ENCODE results near the gene DLL4.
A peak's percentile ranks its signal among the peaks of the same experiment; 100 is the strongest.

DLL4 gene

DNA sequence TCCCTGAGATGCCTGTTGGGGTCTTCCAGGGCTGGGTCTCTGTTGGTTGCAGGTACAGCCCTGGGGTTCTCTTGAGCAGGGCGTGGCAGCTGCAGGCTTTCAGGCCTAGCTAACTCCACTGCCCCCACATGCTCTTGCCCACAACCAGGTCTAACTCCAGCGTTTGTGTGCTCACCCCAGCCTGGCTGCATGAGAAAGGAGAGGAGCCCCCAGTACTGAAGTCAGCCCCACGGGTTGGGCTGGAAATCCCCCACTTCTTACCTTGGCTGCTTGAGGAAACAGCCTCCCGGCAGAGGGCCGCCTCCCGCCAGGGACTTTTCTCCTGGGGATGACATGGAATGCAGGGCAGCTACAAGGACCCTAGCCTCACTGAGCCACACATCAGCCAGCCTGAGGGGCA, 16.7 kb upstream of the DLL4 start:
- H3K4me3 ChIP-seq (ENCODE audit: low read depth, low read length), result no peak overlapping the region
- no peak for TF ChIP-seq CTCF (IDR thresholded peaks at IDR 0.05; ENCODE audit: low read depth, low read length)
- in situ Hi-C loops (cut with HindIII; ENCODE audit: low sequenced_read_pairs), result no loop called here
- no peak for DNase-seq (ENCODE audit: low read depth, low spot score)

- in situ Hi-C loops (cut with HindIII; ENCODE audit: low sequenced_read_pairs), result no loop called here
- DNase-seq (ENCODE audit: low read depth, low spot score), result no peak
- no peak overlapping the region for H3K4me3 ChIP-seq (ENCODE audit: low read depth, low read length)
- no peak for TF ChIP-seq CTCF (IDR thresholded peaks at IDR 0.05; ENCODE audit: low read depth, low read length)
Measured at GRCh38 chr15:40914013-40914412, 15.1 kb upstream of the DLL4 start.

- TF ChIP-seq CTCF (IDR thresholded peaks at IDR 0.05; ENCODE audit: low read depth, low read length), result peak; percentile 2
- no peak for DNase-seq (ENCODE audit: low read depth, low spot score)
Measured at GRCh38 chr15:40914486-40914885, 14.7 kb upstream of the DLL4 start.

DNA sequence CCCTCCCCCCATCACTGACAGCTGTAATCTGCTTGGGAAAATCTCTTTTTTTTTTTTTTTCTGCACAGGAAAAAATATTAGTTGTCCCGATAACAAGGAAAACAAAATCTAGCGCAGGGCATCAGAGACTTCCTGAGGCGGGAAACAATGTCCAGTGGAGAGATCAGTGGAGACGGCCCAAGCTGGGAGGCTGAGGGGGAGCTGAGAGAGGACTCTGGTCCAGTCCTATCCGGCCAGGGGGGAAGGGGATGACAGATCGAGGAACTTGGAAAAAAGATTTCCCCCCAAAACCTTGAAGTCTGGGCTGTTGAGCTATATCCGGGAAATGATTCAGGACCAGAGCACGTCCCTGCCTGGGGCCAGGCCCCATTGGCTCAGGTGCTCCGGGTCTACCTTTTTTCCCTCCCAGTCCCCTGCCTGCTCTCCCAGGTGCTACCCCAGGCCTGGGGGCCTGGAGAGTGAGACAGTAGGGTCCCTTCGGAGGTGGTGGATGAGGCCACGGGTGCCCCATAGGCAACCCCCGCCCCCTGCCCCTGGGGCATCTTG, 14.0 kb upstream of the DLL4 start:
- no peak overlapping the region for H3K4me3 ChIP-seq (ENCODE audit: low read depth, low read length)
- no peak for TF ChIP-seq CTCF (IDR thresholded peaks at IDR 0.05; ENCODE audit: low read depth, low read length)
- DNase-seq (ENCODE audit: low read depth, low spot score), result no peak
- in situ Hi-C loops (cut with HindIII; ENCODE audit: low sequenced_read_pairs), result no loop called here

More at GRCh38 chr15:40914486-40914885, 14.7 kb upstream of the DLL4 start:
- no peak overlapping the region for H3K4me3 ChIP-seq (ENCODE audit: low read depth, low read length)
- in situ Hi-C loops (cut with HindIII; ENCODE audit: low sequenced_read_pairs), result no loop called here

GRCh38 chr15:40915679-40916078, 13.5 kb upstream of the DLL4 start:
- in situ Hi-C loops (cut with HindIII; ENCODE audit: low sequenced_read_pairs), result no loop called here
- no peak overlapping the region for H3K4me3 ChIP-seq (ENCODE audit: low read depth, low read length)
- TF ChIP-seq CTCF (IDR thresholded peaks at IDR 0.05; ENCODE audit: low read depth, low read length), result no peak

GRCh38 chr15:40917585-40917984, 11.6 kb upstream of the DLL4 start:
- no peak for DNase-seq (ENCODE audit: low read depth, low spot score)
- no peak for TF ChIP-seq CTCF (IDR thresholded peaks at IDR 0.05; ENCODE audit: low read depth, low read length)
- no peak overlapping the region for H3K4me3 ChIP-seq (ENCODE audit: low read depth, low read length)
- in situ Hi-C loops (cut with HindIII; ENCODE audit: low sequenced_read_pairs), result no loop called here

More at GRCh38 chr15:40915679-40916078, 13.5 kb upstream of the DLL4 start:
- DNase-seq (ENCODE audit: low read depth, low spot score), result no peak

All from astrocyte of the spinal cord (primary cell).